WTC11 (cell line): ENCODE measurements around the gene LAMP1. TPM values are rescaled to one million over a fixed set of nuclear protein-coding genes. Genes with fewer than 3 reads are reported as not detected.
A peak's percentile ranks its signal among the peaks of the same experiment; 100 is the strongest.

ENCODE experiments used
- ATAC-seq: fragments of 200-7000 bp; cut with Tn5 transposase; 2 replicates; pipeline ENCODE4 v1.10.0; 2021; ENCODE audit warnings: mild to moderate bottlenecking, moderate library complexity
- CTCF ChIA-PET: fragments of 300-600 bp; sonication (Branson Sonifier 250); formaldehyde crosslinking; loops from one replicate; lab custom pipeline; 2021; ENCODE audit warnings: antibody characterized with exemption; lab: Charles Lee
- POLR2A ChIA-PET: fragments of 350-600 bp; sonication (Branson Sonifier 250); formaldehyde crosslinking; loops from one replicate; lab custom pipeline; 2021; ENCODE audit warnings: antibody characterized with exemption; lab: Charles Lee
- DNase-seq: peaks from one replicate; pipeline ENCODE4 v3.0.0; 2021; ENCODE audit warnings: low spot score
- H3K27ac Mint-ChIP-seq: 2 replicates; pipeline ENCODE4 v1.8.0; 2021; ENCODE audit warnings: mixed read lengths
- H3K27me3 Mint-ChIP-seq: 2 replicates; pipeline ENCODE4 v1.8.0; 2021; ENCODE audit warnings: low read depth, mild to moderate bottlenecking, moderate library complexity, mixed read lengths
- H3K36me3 Mint-ChIP-seq: 2 replicates; pipeline ENCODE4 v1.8.0; 2021; ENCODE audit warnings: mixed read lengths
- H3K4me1 Mint-ChIP-seq: 2 replicates; pipeline ENCODE4 v1.8.0; 2022; ENCODE audit warnings: mixed read lengths
- H3K4me3 Mint-ChIP-seq: 2 replicates; pipeline ENCODE4 v1.8.0; 2021; ENCODE audit warnings: mild to moderate bottlenecking, moderate library complexity, mixed read lengths
- H3K9me3 Mint-ChIP-seq: 2 replicates; pipeline ENCODE4 v1.8.0; 2021; ENCODE audit warnings: mixed read lengths
- AFF4 ChIP-seq: sonication (generic); formaldehyde crosslinking; IDR thresholded peaks from 2 replicates; pipeline ENCODE4 v1.8.1; 2023; ENCODE audit warnings: mild to moderate bottlenecking, missing genetic modification reagents, borderline replicate concordance
- CBFB ChIP-seq: sonication (generic); formaldehyde crosslinking; IDR thresholded peaks from 2 replicates; pipeline ENCODE4 v1.8.1; 2022; ENCODE audit warnings: mild to moderate bottlenecking, low read depth, missing genetic modification reagents
- CREB1 ChIP-seq: sonication (generic); formaldehyde crosslinking; IDR thresholded peaks from 2 replicates; pipeline ENCODE4 v1.8.0; 2023; ENCODE audit warnings: mild to moderate bottlenecking, missing genetic modification reagents
- ELF4 ChIP-seq: sonication (generic); formaldehyde crosslinking; IDR thresholded peaks from 2 replicates; pipeline ENCODE4 v1.8.1; 2022; ENCODE audit warnings: low read depth, mild to moderate bottlenecking, moderate library complexity, missing genetic modification reagents
- ESRRA ChIP-seq: sonication (generic); formaldehyde crosslinking; IDR thresholded peaks from 2 replicates; pipeline ENCODE4 v1.8.1; 2022; ENCODE audit warnings: mild to moderate bottlenecking, missing genetic modification reagents, borderline replicate concordance
- ETV6 ChIP-seq: sonication (generic); formaldehyde crosslinking; IDR thresholded peaks from 2 replicates; pipeline ENCODE4 v1.8.1; 2022; ENCODE audit warnings: mild to moderate bottlenecking, missing genetic modification reagents
- IRF2 ChIP-seq: sonication (generic); formaldehyde crosslinking; IDR thresholded peaks from 2 replicates; pipeline ENCODE4 v1.8.0; 2022; ENCODE audit warnings: low read depth, missing genetic modification reagents, borderline replicate concordance
- JUN ChIP-seq: sonication (generic); formaldehyde crosslinking; IDR thresholded peaks from 2 replicates; pipeline ENCODE4 v1.8.0; 2023; ENCODE audit warnings: mild to moderate bottlenecking, missing genetic modification reagents
- MYBL2 ChIP-seq: sonication (generic); formaldehyde crosslinking; IDR thresholded peaks from 2 replicates; pipeline ENCODE4 v1.8.1; 2023; ENCODE audit warnings: mild to moderate bottlenecking, moderate library complexity, missing genetic modification reagents
- RELA ChIP-seq: sonication (generic); formaldehyde crosslinking; IDR thresholded peaks from 2 replicates; pipeline ENCODE4 v1.8.1; 2022; ENCODE audit warnings: missing genetic modification reagents, mild to moderate bottlenecking, borderline replicate concordance
- ZBTB21 ChIP-seq: sonication (generic); formaldehyde crosslinking; IDR thresholded peaks from 2 replicates; pipeline ENCODE4 v1.8.1; 2023; ENCODE audit warnings: mild to moderate bottlenecking, missing genetic modification reagents, borderline replicate concordance
- total RNA-seq: library from RNA; stranded (reverse); gene quantifications from 3 replicates; pipeline ENCODE4 v1.2.3, GENCODE V29; 2021
- TF ChIP-seq, protein P1 (sequence below): sonication (generic); formaldehyde crosslinking; conservative IDR thresholded peaks from 2 replicates; pipeline ENCODE4 v1.8.1; 2022; ENCODE audit warnings: mild to moderate bottlenecking, missing genetic modification reagents
- TF ChIP-seq, protein P2 (sequence below): sonication (generic); formaldehyde crosslinking; IDR thresholded peaks from 2 replicates; pipeline ENCODE4 v1.8.1; 2022; ENCODE audit warnings: missing genetic modification reagents, borderline replicate concordance

Gene LAMP1
- total RNA-seq, 1 experiment from 2014 or later: 150 TPM

DNA sequence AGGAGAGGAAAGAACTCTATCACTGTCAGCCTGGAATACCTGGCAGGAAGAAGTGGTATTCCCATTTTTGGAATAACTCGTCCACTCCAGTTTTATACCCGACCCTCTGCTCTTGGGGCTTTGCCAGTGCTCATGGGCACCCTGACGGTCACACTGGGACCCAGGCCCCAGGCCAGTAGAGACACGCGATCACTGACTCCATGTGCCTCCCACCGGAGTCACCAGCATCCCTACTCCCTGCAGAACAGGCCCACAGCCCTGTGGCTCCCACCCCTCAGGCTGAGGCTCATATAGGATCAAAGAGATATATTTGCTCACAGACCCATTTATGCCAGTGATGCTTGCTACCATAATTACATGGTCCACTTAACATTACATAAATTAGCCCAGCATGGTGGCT, 63.4 kb downstream of the LAMP1 start:
- H3K27ac Mint-ChIP-seq: no peak overlapping the region; the same call in 1 of the 2 replicates
- ChIA-PET CTCF (interaction anchor here (0.8 to 1.9 kb wide), 2 partner anchors 11 to 13 kb away, joined by 3 to 5 read pairs; no protein-coding TSS in a partner anchor), POLR2A (interaction anchor here (0.6 kb wide), 1 partner anchor 33 kb away, joined by 4 read pairs; no protein-coding TSS in a partner anchor)
- H3K4me1 Mint-ChIP-seq: peaks cover 7% of the 10 kb centered on the region
- no peaks in the 10 kb centered on the region for H3K27me3 Mint-ChIP-seq
- no peak for TF ChIP-seq RELA (CRISPR knock-in tag)
- TF ChIP-seq AFF4: no peak
- no peak for TF ChIP-seq ESRRA (CRISPR knock-in tag)
- TF ChIP-seq, protein P1, sequence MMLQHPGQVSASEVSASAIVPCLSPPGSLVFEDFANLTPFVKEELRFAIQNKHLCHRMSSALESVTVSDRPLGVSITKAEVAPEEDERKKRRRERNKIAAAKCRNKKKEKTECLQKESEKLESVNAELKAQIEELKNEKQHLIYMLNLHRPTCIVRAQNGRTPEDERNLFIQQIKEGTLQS (CRISPR knock-in tag): no peak
- TF ChIP-seq JUN: no peak
- no peak for TF ChIP-seq MYBL2 (CRISPR knock-in tag)
- no peak for TF ChIP-seq ELF4 (CRISPR knock-in tag)
- H3K36me3 Mint-ChIP-seq: peaks cover 25% of the 10 kb centered on the region
- H3K9me3 Mint-ChIP-seq: no peaks in the 10 kb centered on the region
- ATAC-seq (no peak), DNase-seq (no peak)
- H3K4me3 Mint-ChIP-seq: no peak overlapping the region

DNA sequence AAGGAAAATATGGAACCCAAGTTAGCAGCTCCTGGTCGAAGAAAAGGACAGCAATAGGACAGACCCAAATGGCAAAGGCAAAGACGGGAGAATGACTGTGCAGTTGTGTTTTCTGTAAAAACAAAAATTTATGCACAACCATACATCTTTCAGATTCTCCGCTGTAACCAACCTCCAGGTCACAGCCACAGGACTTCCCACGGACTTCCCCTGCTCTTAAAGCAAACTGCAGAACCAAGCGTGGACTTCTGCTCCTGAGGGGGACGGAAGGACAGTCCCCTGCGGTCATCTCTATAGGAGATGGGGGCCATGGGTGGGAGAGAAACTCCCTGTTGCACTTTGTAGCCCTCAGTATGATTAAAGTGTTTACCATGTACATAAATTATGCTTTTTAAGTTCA, 64.4 kb downstream of the LAMP1 start:
- ChIA-PET POLR2A (no interaction called here), CTCF (interaction anchor here (6.1 kb wide), 1 partner anchor 30 kb away, joined by 34 read pairs; no protein-coding TSS in a partner anchor)
- DNase-seq (no peak), ATAC-seq (no peak)
- Mint-ChIP-seq H3K4me3 (peak overlapping the region; percentile 33), H3K27me3 (no peaks in the 10 kb centered on the region), H3K9me3 (no peaks in the 10 kb centered on the region), H3K4me1 (peaks cover 14% of the 10 kb centered on the region), H3K27ac (no peak overlapping the region), H3K36me3 (peaks cover 21% of the 10 kb centered on the region)
- TF ChIP-seq ETV6 (CRISPR knock-in tag) (no peak), ELF4 (CRISPR knock-in tag) (no peak), IRF2 (no peak), CREB1 (CRISPR knock-in tag) (no peak), JUN (no peak)
- TF ChIP-seq, protein P2, sequence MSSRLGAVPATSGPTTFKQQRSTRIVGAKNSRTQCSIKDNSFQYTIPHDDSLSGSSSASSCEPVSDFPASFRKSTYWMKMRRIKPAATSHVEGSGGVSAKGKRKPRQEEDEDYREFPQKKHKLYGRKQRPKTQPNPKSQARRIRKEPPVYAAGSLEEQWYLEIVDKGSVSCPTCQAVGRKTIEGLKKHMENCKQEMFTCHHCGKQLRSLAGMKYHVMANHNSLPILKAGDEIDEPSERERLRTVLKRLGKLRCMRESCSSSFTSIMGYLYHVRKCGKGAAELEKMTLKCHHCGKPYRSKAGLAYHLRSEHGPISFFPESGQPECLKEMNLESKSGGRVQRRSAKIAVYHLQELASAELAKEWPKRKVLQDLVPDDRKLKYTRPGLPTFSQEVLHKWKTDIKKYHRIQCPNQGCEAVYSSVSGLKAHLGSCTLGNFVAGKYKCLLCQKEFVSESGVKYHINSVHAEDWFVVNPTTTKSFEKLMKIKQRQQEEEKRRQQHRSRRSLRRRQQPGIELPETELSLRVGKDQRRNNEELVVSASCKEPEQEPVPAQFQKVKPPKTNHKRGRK (CRISPR knock-in tag): no peak
- TF ChIP-seq, protein P1 (CRISPR knock-in tag): no peak

- DNase-seq (peak; percentile 39), ATAC-seq (no peak)
- Mint-ChIP-seq H3K36me3 (peaks cover 12% of the 10 kb centered on the region), H3K27me3 (no peaks in the 10 kb centered on the region), H3K4me3 (no peak overlapping the region), H3K27ac (no peak overlapping the region), H3K4me1 (peaks cover 17% of the 10 kb centered on the region), H3K9me3 (no peaks in the 10 kb centered on the region)
- TF ChIP-seq ZBTB21 (CRISPR knock-in tag) (no peak), CBFB (CRISPR knock-in tag) (no peak)
- POLR2A ChIA-PET: no interaction called here
- CTCF ChIA-PET: interaction anchor here (0.6 to 6.1 kb wide), 3 partner anchors 27 to 198 kb away, joined by 3 to 34 read pairs (median 3); no protein-coding TSS in a partner anchor
Observed at GRCh38 chr13:113364311-113364889, 67.4 kb downstream of the LAMP1 start.
